Heart left ventricle (tissue), 13 donors: ENCODE measurements around the gene SCGB3A2.

Experiments
- POLR2A ChIP-seq, 2 donors: fragments of 450-650 bp; IDR thresholded peaks; one replicate each; pipeline ENCODE4 v1.6.1; 2017; ENCODE audit warnings: antibody characterized with exemption in 2 of 2, mild to moderate bottlenecking in 2 of 2, moderate library complexity in 2 of 2
- TF ChIP-seq, protein P1 (sequence below), 12 donors: fragments of 200-600 bp; sonication (generic) in 4 of 12; IDR thresholded peaks; one replicate each; pipeline versions ENCODE4 v1.5.0 to v1.8.0; 2018 to 2022; ENCODE audit warnings: antibody characterized with exemption in 12 of 12, mild to moderate bottlenecking in 5 of 12
- donor health status: ischemic (EF 13 %, LVEDD 7.1; RV severe dilation, severe dysfunction).
- donor health status: DM: no; HTN: yes; CAD: no.
- donor health status: DM: no; HTN: no; CAD: no.
- donor health status: ischemic (EF 25% LVEDD 6.9; RV normal size, moderate dysfunction).
- donor health status: ischemic (EF 25% LVEDD 5.7; RV mildly dilated, moderate dysfunction).
- donor health status: ischemic (EF 35%, LVEDD 5.7; RV mildly dilated, moderate dysfunction).
- donor health status: nonischemic (EF 11% LVEDD 7.7; RV severe dilation, severe dysfunction).
- donor health status: DM: yes; HTN: yes; CAD: no.
- donor health status: PGD.
- donor health status: ischemic (EF 29% LVEDD 5.4; RV normal size, mild dysfunction).
- donor health status: nonischemic (EF 23%, LVEDD 6.1; RV moderate dilation, normal function).

DNA sequence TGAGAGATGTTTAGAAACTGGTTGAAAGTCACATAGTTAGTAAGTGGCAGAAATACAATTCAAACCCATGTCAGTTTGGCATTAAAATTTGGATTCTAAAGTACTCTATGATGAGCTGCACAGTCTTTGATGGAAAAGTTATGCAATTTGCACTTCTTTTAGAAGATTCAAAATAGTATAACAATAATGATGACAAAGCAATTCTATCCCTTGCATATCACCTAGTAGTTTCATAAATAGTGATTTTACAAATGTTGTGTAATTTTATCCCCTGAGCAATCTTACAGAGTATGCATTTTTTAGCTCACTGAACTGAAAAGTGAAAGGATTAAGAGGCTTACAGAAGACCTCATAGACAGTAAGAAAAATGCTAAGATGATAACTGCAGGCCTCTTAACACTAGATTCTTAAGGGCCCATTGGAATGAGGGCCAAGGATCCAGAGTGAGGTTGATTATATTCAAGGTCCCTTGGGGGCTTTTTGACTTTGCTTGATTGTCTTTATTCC, 24.2 kb downstream of the SCGB3A2 start:
- TF ChIP-seq POLR2A (IDR thresholded peaks at IDR 0.05), result no peak
- TF ChIP-seq, protein P1, sequence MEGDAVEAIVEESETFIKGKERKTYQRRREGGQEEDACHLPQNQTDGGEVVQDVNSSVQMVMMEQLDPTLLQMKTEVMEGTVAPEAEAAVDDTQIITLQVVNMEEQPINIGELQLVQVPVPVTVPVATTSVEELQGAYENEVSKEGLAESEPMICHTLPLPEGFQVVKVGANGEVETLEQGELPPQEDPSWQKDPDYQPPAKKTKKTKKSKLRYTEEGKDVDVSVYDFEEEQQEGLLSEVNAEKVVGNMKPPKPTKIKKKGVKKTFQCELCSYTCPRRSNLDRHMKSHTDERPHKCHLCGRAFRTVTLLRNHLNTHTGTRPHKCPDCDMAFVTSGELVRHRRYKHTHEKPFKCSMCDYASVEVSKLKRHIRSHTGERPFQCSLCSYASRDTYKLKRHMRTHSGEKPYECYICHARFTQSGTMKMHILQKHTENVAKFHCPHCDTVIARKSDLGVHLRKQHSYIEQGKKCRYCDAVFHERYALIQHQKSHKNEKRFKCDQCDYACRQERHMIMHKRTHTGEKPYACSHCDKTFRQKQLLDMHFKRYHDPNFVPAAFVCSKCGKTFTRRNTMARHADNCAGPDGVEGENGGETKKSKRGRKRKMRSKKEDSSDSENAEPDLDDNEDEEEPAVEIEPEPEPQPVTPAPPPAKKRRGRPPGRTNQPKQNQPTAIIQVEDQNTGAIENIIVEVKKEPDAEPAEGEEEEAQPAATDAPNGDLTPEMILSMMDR (IDR thresholded peaks at IDR 0.05), result no peak
